Suprapubic skin (tissue), 4 donors: Measurements from ENCODE around the gene TMED6. TPM values are rescaled to one million over a fixed set of nuclear protein-coding genes. Genes with fewer than 3 reads are reported as not detected.

Experiments
- DNase-seq, 2 donors: peaks; one replicate each; pipeline ENCODE4 v3.0.0-alpha.2; 2019; ENCODE audit warnings: low spot score in 2 of 2
- H3K27ac ChIP-seq: fragments of 200-600 bp; sonication (generic); one replicate; pipeline ENCODE4 v1.5.1; 2019
- H3K27me3 ChIP-seq: fragments of 200-600 bp; sonication (generic); one replicate; pipeline ENCODE4 v1.5.1; 2019
- H3K36me3 ChIP-seq: fragments of 200-600 bp; sonication (generic); one replicate; pipeline ENCODE4 v1.5.1; 2019
- H3K4me1 ChIP-seq: fragments of 200-600 bp; sonication (generic); one replicate; pipeline ENCODE4 v1.5.1; 2019
- H3K4me3 ChIP-seq: fragments of 200-600 bp; sonication (generic); one replicate; pipeline ENCODE4 v1.5.1; 2019; ENCODE audit warnings: mild to moderate bottlenecking
- H3K9me3 ChIP-seq: fragments of 200-600 bp; sonication (generic); one replicate; pipeline ENCODE4 v1.5.1; 2019
- CTCF ChIP-seq, 2 donors: fragments of 200-600 bp in 1 of 2; fragments of 450-650 bp in 1 of 2; sonication (generic) in 1 of 2; IDR thresholded peaks; one replicate each; pipeline ENCODE4 v1.5.1; 2016 to 2019; ENCODE audit warnings: antibody characterized with exemption in 2 of 2, mild to moderate bottlenecking in 1 of 2, moderate library complexity in 1 of 2
- EP300 ChIP-seq: sonication (generic); formaldehyde crosslinking; IDR thresholded peaks from one replicate; pipeline ENCODE4 v1.6.1; 2017; ENCODE audit warnings: antibody characterized with exemption
- POLR2A ChIP-seq, 2 donors: fragments of 450-650 bp; IDR thresholded peaks; one replicate each; pipeline ENCODE4 v1.6.1; 2017; ENCODE audit warnings: antibody characterized with exemption in 2 of 2, mild to moderate bottlenecking in 2 of 2, moderate library complexity in 2 of 2
- POLR2AphosphoS5 ChIP-seq, 3 donors: sonication (generic); formaldehyde crosslinking; IDR thresholded peaks; one replicate each; pipeline ENCODE4 v1.6.1; 2017; ENCODE audit warnings: antibody characterized with exemption in 3 of 3
- WGBS: methylation state at CpG from one replicate; pipeline ENCODE4 v1.1.5; 2018; 5-methylcytosine and 5-hydroxymethylcytosine counted together
- total RNA-seq, 4 donors: library from RNA; depleted of rRNA; stranded (reverse); fragments of >200 nt; gene quantifications; one replicate each; pipeline ENCODE4 v1.1.0, GENCODE V29; 2016

Gene TMED6
- total RNA-seq, 4 donors from 2014 or later = 0.98 to 1.5 TPM; not detected in 2

GRCh38 chr16:69345923-69346322, 5.7 kb downstream of the TMED6 start:
- no peak for TF ChIP-seq POLR2AphosphoS5 (IDR thresholded peaks at IDR 0.05)
- no peak for TF ChIP-seq CTCF (IDR thresholded peaks at IDR 0.05)
- no peak for TF ChIP-seq POLR2A (IDR thresholded peaks at IDR 0.05)
- no peak for TF ChIP-seq EP300
- DNase-seq = no peak
- 73% methylated on average over 4 of the region's 4 CpGs for WGBS
- Histone ChIP-seq H3K9me3 (no peaks in the 10 kb centered on the region), H3K4me3 (no peak overlapping the region), H3K27me3 (no peaks in the 10 kb centered on the region), H3K36me3 (peaks cover 21% of the 10 kb centered on the region), H3K27ac (no peak overlapping the region), H3K4me1 (peaks cover 6% of the 10 kb centered on the region)

DNA sequence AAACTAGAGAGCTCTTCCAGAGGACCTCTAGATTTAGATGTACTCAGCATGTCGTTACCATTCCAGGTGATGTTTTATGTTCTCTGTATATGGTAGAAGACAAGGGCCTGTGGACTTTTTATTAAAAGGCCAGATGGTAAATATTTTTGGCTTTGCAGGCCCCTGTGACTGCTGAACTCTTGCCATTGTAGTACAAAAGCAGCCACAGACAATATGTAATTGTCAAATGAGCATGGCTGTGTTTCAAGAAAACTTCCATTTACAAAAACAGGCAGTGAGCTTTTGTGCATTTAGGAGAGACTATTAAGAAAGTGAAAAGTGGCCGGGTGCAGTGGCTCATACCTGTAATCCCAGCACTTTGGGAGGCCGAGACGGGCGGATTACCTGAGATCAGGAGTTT, 7.4 kb downstream of the TMED6 start:
- Histone ChIP-seq H3K4me3 (no peak overlapping the region), H3K36me3 (peaks cover 14% of the 10 kb centered on the region), H3K4me1 (peaks cover 14% of the 10 kb centered on the region), H3K27me3 (no peaks in the 10 kb centered on the region), H3K9me3 (no peaks in the 10 kb centered on the region), H3K27ac (no peak overlapping the region)
- 92% methylated on average over 5 of the region's 5 CpGs for WGBS
- DNase-seq = no peak
- no peak for TF ChIP-seq POLR2A (IDR thresholded peaks at IDR 0.05)

GRCh38 chr16:69340095-69340644, 11.4 kb downstream of the TMED6 start:
- peak overlapping the region; percentile 93 for H3K4me3 ChIP-seq
- 9% methylated on average over 16 of the region's 16 CpGs for WGBS
- TF ChIP-seq POLR2AphosphoS5 (IDR thresholded peaks at IDR 0.05) = no peak
- TF ChIP-seq POLR2A (IDR thresholded peaks at IDR 0.05) = no peak
- no peak for TF ChIP-seq EP300
- no peak for TF ChIP-seq CTCF (IDR thresholded peaks at IDR 0.05)
- H3K9me3 ChIP-seq = no peaks in the 10 kb centered on the region
- H3K27me3 ChIP-seq = no peaks in the 10 kb centered on the region
- H3K36me3 ChIP-seq = peaks cover 27% of the 10 kb centered on the region
- peaks cover 36% of the 10 kb centered on the region for H3K4me1 ChIP-seq
- no peak for DNase-seq
- H3K27ac ChIP-seq = peak overlapping the region; percentile 92

DNA sequence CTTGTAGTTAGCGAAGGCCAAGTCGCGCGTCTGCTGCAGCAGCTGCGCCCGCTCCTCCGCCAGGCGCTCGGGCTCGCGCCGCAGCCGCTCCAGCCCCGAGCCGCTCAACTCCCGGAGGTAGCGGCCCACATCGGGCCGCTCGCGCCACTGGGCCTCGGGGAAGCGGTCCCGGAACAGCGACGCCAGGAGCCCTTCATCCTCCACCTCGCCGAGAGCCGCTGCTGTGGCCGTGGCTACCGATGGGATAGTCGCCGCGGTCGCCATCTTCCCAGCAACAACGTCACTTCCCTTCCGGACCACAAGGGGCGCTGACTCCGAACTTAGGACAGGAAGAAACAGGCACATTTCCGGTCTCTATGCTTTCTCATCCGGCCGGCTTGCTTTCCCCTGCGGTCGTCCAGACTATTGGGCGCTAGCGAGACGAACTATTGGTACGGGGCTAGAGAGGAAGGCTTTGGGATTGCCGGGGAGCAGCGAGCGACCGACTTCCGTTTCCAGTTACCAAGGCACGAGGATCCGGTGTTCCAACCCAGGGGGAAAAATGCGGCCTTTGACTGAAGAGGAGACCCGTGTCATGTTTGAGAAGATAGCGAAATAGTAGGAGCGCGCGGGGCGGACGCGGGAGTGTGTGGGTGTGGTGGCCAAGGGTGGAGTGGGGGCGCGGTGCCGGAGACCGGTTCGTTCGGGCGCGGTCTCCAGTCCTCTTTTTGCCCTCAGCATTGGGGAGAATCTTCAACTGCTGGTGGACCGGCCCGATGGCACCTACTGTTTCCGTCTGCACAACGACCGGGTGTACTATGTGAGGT, 12.1 kb downstream of the TMED6 start, which contains the start of the genes COG8 and NIP7:
Gene COG8 (minus strand): TSS at position 276 of the 806 bp plus-strand sequence. CDS start 12 bp downstream, at position 264.
Gene NIP7 (plus strand): TSS at position 484 of the 806 bp plus-strand sequence. CDS start 58 bp downstream, at position 542.
- Histone ChIP-seq H3K9me3 (no peaks in the 10 kb centered on the region), H3K27me3 (no peaks in the 10 kb centered on the region), H3K36me3 (peaks cover 34% of the 10 kb centered on the region), H3K4me1 (peaks cover 36% of the 10 kb centered on the region), H3K4me3 (peak within 1 kb of the TSS; percentile 93), H3K27ac (peak within 1 kb of the TSS; percentile 92)
- peak; percentile 96 to 97 for DNase-seq
- TF ChIP-seq CTCF (IDR thresholded peaks at IDR 0.05) = peak; percentile 81 to 92
- peak in 2 of 3 donors; percentile 37 to 71 for TF ChIP-seq POLR2AphosphoS5 (IDR thresholded peaks at IDR 0.05)
- no peak for TF ChIP-seq EP300
- TF ChIP-seq POLR2A (IDR thresholded peaks at IDR 0.05) = peak; percentile 7 to 35
- under 1% methylated on average over 39 of the region's 77 CpGs for WGBS

DNA sequence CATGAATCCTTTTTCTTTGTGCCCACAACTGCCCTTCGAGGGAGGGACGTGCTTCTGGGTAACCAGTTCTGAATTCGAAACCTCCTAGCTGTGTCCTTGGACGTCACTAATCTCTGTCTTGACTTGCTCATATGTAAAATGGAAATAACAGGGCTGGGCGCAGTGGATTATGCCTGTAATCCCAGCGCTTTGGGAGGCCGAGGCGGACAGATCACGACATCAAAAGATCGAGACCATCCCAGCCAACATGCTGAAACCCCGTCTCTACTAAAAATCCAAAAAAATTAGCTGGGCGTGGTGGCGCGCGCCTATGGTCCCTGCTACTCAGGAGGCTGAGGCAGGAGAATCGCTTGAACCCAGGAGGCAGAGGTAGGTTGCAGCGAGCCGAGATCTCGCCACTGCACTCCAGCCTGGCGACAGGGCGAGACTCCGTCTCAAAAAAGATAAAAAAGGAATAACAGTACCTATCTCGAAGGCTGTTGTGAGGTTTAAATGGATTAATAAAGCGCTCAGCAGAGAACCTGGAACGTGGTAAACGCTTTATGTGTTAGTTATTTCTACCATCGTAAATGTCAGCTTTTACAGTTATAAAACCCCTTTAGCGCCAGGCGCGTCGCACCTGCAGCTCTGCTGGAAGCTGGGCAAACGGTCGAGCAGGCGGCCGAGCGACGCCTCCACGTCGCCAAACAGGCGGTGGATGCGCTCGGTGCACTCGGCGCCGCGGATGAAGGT, 12.9 kb downstream of the TMED6 start:
- Histone ChIP-seq H3K4me3 (peak overlapping the region; percentile 93), H3K27ac (peak overlapping the region; percentile 92), H3K9me3 (no peaks in the 10 kb centered on the region), H3K4me1 (peaks cover 36% of the 10 kb centered on the region), H3K27me3 (no peaks in the 10 kb centered on the region), H3K36me3 (peaks cover 41% of the 10 kb centered on the region)
- TF ChIP-seq POLR2A (IDR thresholded peaks at IDR 0.05) = no peak
- no peak for TF ChIP-seq EP300
- no peak for TF ChIP-seq POLR2AphosphoS5 (IDR thresholded peaks at IDR 0.05)
- TF ChIP-seq CTCF (IDR thresholded peaks at IDR 0.05) = no peak
- DNase-seq = peak in 1 of 2 donors; percentile 56
- WGBS = 30% methylated on average over 29 of the region's 46 CpGs
